HG02981 (cell line): ENCODE data around the gene DPF3.

Experiments used
- ATAC-seq: cut with Tn5 transposase; IDR thresholded peaks from one replicate; pipeline ENCODE4 v1.9.1; 2021; ENCODE audit warnings: mild to moderate bottlenecking, moderate library complexity; ENCODE audit not compliant: unreplicated experiment

Gene DPF3

GRCh38 chr14:72621387-72622065 is 272.4 kb downstream of the DPF3 start:
- ATAC-seq = no peak

DNA sequence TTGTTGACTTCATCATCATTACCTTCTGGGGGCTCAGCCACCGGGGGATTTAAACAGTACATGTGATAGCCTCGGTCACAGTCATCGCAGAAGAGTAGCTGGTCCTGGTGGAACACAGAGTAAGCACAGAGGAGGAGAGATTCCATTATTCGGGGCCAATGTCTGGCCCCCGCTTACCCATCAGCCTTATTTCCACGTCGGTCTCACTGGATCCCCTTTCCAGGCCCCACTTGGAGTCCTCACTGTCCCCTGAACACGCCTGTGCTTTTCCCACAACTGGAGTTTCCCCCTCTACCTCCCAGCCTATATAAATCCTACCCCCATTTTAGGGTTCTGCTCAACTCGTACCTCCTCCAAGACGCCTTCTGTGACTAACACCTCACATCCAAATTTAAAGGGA is 274.0 kb downstream of the DPF3 start:
- no peak for ATAC-seq

DNA sequence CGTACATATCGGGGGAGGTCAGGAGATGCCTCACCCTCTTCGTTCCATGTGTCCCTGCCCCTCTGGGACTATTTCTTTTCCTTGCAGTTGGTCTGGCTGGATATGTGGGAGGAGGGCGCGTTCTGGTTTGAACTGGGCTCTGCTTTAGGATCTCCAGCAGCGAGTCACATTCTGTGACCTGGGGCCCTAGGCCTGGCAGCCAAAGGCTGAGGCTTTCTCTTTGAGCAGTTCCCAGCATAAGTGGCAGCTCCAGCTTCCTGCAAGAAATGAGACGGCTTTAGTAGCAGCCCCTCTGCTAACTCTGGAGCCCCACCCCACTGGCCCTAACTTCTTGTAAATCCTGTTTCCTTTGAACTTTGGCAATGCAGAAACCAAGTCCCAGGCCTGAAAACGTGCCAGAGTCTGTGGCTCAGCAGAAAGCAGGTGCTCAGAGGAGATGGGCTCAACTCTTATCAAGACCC is 274.8 kb downstream of the DPF3 start:
- no peak for ATAC-seq

GRCh38 chr14:72618424-72618823 is 275.5 kb downstream of the DPF3 start:
- ATAC-seq = no peak

- ATAC-seq = no peak
These were observed 276.4 kb downstream of the DPF3 start for GRCh38 chr14:72617391-72618031.

DNA sequence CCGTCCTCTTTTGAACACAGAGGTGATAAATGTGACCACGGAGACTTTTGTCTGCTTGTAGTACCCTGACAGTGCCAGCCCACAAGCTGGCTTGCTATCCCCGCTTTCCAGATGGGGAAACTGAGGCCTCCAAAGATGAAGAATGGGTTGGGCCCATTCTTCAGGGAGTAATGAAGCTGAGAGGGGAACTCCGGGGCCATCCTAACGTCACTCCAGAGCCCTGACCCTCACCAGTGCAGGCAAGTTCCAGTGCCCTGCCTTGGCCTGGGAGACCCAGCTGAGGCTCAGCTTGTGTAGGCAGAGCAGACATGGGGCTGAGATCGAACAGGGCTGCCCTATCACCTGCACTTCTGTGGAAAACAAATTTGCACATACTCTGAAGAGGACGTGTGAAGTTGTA is 277.1 kb downstream of the DPF3 start:
- no peak for ATAC-seq

- ATAC-seq = no peak
These were observed 277.6 kb downstream of the DPF3 start for GRCh38 chr14:72616294-72616693.

DNA sequence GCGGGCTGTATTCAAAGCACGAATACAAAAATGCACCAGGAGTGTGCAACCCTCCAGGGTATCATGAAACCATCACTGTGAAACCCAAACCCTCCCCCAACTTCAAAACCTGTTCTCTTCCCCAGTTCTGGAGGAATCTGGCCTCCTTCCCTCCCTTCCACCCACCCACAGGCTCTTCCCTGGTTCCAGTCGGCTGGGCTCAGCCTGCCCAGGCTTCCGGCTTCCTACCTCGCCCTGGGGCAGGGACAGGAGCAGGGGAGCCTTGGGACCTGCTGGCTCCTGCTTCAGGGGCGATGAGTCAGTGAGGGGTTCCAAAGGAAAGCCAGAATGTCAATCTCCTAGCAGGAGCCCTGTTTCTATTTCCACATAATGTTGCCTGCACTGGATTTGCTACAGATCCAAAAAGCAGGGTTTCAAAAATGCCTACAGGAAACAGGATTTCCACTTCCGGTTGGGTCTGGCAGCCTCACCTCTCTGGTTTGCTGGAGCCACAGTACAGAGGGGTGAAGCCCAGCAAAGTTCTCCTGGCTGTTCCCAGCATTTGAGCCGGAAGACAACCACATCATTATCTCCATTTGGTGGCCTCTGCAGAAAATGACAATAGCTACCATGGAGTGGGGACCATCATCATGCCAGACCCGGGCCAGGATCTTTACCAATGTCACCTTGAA is 278.3 kb downstream of the DPF3 start:
- ATAC-seq = no peak

GRCh38 chr14:72614891-72615415 is 278.9 kb downstream of the DPF3 start:
- no peak for ATAC-seq

GRCh38 chr14:72614365-72614764 is 279.5 kb downstream of the DPF3 start:
- ATAC-seq = no peak

- no peak for ATAC-seq
These were observed 280.0 kb downstream of the DPF3 start for GRCh38 chr14:72613975-72614319.

- ATAC-seq = no peak
These were observed 280.5 kb downstream of the DPF3 start for GRCh38 chr14:72613231-72613974.

- ATAC-seq = no peak
These were observed 281.9 kb downstream of the DPF3 start for GRCh38 chr14:72612041-72612440.

- no peak for ATAC-seq
These were observed 282.4 kb downstream of the DPF3 start for GRCh38 chr14:72611506-72611905.

- no peak for ATAC-seq
These were observed 283.1 kb downstream of the DPF3 start for GRCh38 chr14:72610831-72611200.

DNA sequence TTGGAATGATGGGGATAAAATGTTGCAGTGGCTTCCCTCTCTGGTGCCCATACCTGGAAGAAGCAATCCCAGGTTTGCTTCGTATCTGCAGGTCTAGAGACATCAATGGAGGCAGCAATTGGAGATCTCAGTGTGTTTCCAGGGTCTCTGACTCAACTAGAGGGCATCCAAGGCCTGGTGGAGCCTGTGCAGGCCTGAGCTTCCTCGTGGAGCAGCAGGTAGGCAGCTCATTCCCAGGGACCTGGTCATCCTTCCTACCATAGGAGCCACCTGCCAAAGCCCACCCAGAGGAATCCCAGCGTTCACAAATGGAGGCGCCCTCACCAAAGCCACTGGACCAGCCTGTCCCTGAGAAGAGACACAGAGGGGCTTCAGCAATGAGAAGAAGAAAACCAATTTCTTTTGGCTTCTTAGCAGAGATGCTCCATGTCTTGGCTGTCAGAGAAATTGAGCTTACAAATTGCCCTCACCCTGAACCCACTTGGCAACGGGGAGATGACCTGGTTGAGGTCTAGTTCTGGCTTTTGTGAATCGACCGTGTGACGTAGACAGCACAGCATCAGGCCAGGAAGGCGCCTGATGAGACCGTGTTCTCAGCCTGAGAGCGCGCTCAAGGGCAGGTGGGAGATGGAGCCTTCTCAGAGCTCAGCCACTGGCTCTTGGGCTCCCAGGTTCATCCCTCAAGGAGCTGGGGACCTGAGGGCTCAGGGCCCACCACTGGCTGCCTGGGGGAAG is 283.6 kb downstream of the DPF3 start:
- no peak for ATAC-seq

GRCh38 chr14:72609205-72609916 is 284.5 kb downstream of the DPF3 start:
- ATAC-seq = no peak

- ATAC-seq = no peak
These were observed 285.3 kb downstream of the DPF3 start for GRCh38 chr14:72608391-72609204.
